ENCODE results near the gene NXT2. TPM values are rescaled to one million over a fixed set of nuclear protein-coding genes. Genes with fewer than 3 reads are reported as not detected.

Gene NXT2
- total RNA-seq, 5 donors from 2014 or later (not counting 1 experiment from before 2014, with no cell fraction given): 6.4 to 7.9 (median 6.9) TPM

- no CpG with 5 or more reads among the region's 1 CpG for WGBS (ENCODE audit: insufficient coverage)
- Mint-ChIP-seq H3K27ac (no peak overlapping the region), H3K4me1 (no peaks in the 10 kb centered on the region), H3K9me3 (no peaks in the 10 kb centered on the region), H3K27me3 (peaks cover 37 to 44% of the 10 kb centered on the region in 2 donors), H3K4me3 (no peak overlapping the region), H3K36me3 (no peaks in the 10 kb centered on the region)
- Histone ChIP-seq H3K4me1 (ENCODE audit: control insufficient read depth in 1 of 2, extremely low read depth in 1 of 2, insufficient read depth in 2 of 2, low read length in 2 of 2) (no peaks in the 10 kb centered on the region), H3K9me3 (no peaks in the 10 kb centered on the region), H3K36me3 (ENCODE audit: control insufficient read depth in 2 of 2, extremely low read depth in 1 of 2, insufficient read depth in 1 of 2, low read length in 1 of 2) (no peaks in the 10 kb centered on the region), H3K27ac (ENCODE audit: low read length) (no peak overlapping the region), H3K27me3 (replicated peaks in 1 of 2; ENCODE audit: control insufficient read depth in 2 of 2, extremely low read depth in 1 of 2, insufficient read depth in 2 of 2, low read length in 1 of 2) (no peaks in the 10 kb centered on the region), H3K4me3 (ENCODE audit: control insufficient read depth in 1 of 2, extremely low read depth in 1 of 2, low read length in 1 of 2) (no peak overlapping the region)
- DNase-seq (no peak), ATAC-seq (replicated peaks in 1 of 4) (no peak)
- CTCF ChIA-PET: no interaction called here
- POLR2A ChIA-PET: no interaction called here
These were observed 25.5 kb upstream of the NXT2 start for GRCh38 chrX:109511113-109511512.

- no peak for ATAC-seq (replicated peaks in 1 of 4)
- Histone ChIP-seq H3K27me3 (replicated peaks in 1 of 2; ENCODE audit: control insufficient read depth in 2 of 2, extremely low read depth in 1 of 2, insufficient read depth in 2 of 2, low read length in 1 of 2) (no peaks in the 10 kb centered on the region), H3K9me3 (no peaks in the 10 kb centered on the region), H3K27ac (ENCODE audit: low read length) (no peak overlapping the region), H3K4me1 (ENCODE audit: control insufficient read depth in 1 of 2, extremely low read depth in 1 of 2, insufficient read depth in 2 of 2, low read length in 2 of 2) (no peaks in the 10 kb centered on the region), H3K4me3 (ENCODE audit: control insufficient read depth in 1 of 2, extremely low read depth in 1 of 2, low read length in 1 of 2) (no peak overlapping the region), H3K36me3 (ENCODE audit: control insufficient read depth in 2 of 2, extremely low read depth in 1 of 2, insufficient read depth in 1 of 2, low read length in 1 of 2) (no peaks in the 10 kb centered on the region)
- Mint-ChIP-seq H3K27ac (no peak overlapping the region), H3K27me3 (peaks cover 13 to 32% of the 10 kb centered on the region in 2 donors), H3K9me3 (no peaks in the 10 kb centered on the region), H3K4me3 (no peak overlapping the region), H3K4me1 (no peaks in the 10 kb centered on the region), H3K36me3 (no peaks in the 10 kb centered on the region)
- WGBS (ENCODE audit: insufficient coverage): no CpG with 5 or more reads among the region's 1 CpG
- DNase-seq: no peak
- ChIA-PET CTCF (no interaction called here), POLR2A (no interaction called here)
These were observed 17.6 kb upstream of the NXT2 start for GRCh38 chrX:109519001-109519400.

- no CpG with 5 or more reads among the region's 1 CpG for WGBS (ENCODE audit: insufficient coverage)
- Histone ChIP-seq H3K9me3 (no peaks in the 10 kb centered on the region), H3K36me3 (ENCODE audit: control insufficient read depth in 2 of 2, extremely low read depth in 1 of 2, insufficient read depth in 1 of 2, low read length in 1 of 2) (no peaks in the 10 kb centered on the region), H3K4me3 (ENCODE audit: control insufficient read depth in 1 of 2, extremely low read depth in 1 of 2, low read length in 1 of 2) (no peak overlapping the region), H3K4me1 (ENCODE audit: control insufficient read depth in 1 of 2, extremely low read depth in 1 of 2, insufficient read depth in 2 of 2, low read length in 2 of 2) (peaks cover 2% of the 10 kb centered on the region in 2 experiments), H3K27me3 (replicated peaks in 1 of 2; ENCODE audit: control insufficient read depth in 2 of 2, extremely low read depth in 1 of 2, insufficient read depth in 2 of 2, low read length in 1 of 2) (peaks cover 0 to 3% of the 10 kb centered on the region in 2 experiments), H3K27ac (ENCODE audit: low read length) (no peak overlapping the region)
- Mint-ChIP-seq H3K4me3 (no peak overlapping the region), H3K4me1 (peaks cover 6 to 25% (median 11%) of the 10 kb centered on the region in 3 donors), H3K27me3 (peaks cover 12 to 26% of the 10 kb centered on the region in 2 donors), H3K9me3 (peaks cover 0 to 2% (median 0%) of the 10 kb centered on the region in 3 donors), H3K27ac (no peak overlapping the region), H3K36me3 (no peaks in the 10 kb centered on the region)
- CTCF ChIA-PET: no interaction called here
- DNase-seq (no peak), ATAC-seq (replicated peaks in 1 of 4) (no peak)
- POLR2A ChIA-PET: no interaction called here
These were observed 3.6 kb upstream of the NXT2 start for GRCh38 chrX:109533005-109533404.

GRCh38 chrX:109533631-109534030 is 3.0 kb upstream of the NXT2 start:
- CTCF ChIA-PET: no interaction called here
- Mint-ChIP-seq H3K36me3 (no peaks in the 10 kb centered on the region), H3K4me3 (no peak overlapping the region), H3K27ac (peak overlapping the region in 1 of 2 donors; percentile 36), H3K27me3 (peaks cover 11 to 26% of the 10 kb centered on the region in 2 donors), H3K4me1 (peaks cover 6 to 25% (median 12%) of the 10 kb centered on the region in 3 donors), H3K9me3 (peaks cover 0 to 2% (median 0%) of the 10 kb centered on the region in 3 donors)
- no CpG with 5 or more reads among the region's 2 CpGs for WGBS (ENCODE audit: insufficient coverage)
- no peak overlapping the region for H3K4me3 ChIP-seq (ENCODE audit: control insufficient read depth in 1 of 2, extremely low read depth in 1 of 2, low read length in 1 of 2)
- DNase-seq (no peak), ATAC-seq (replicated peaks in 1 of 4) (no peak)
- no peaks in the 10 kb centered on the region for H3K36me3 ChIP-seq (ENCODE audit: control insufficient read depth in 2 of 2, extremely low read depth in 1 of 2, insufficient read depth in 1 of 2, low read length in 1 of 2)
- H3K27me3 ChIP-seq (replicated peaks in 1 of 2; ENCODE audit: control insufficient read depth in 2 of 2, extremely low read depth in 1 of 2, insufficient read depth in 2 of 2, low read length in 1 of 2): peaks cover 0 to 3% of the 10 kb centered on the region in 2 experiments
- H3K9me3 ChIP-seq: no peaks in the 10 kb centered on the region
- POLR2A ChIA-PET: interaction anchor here in 1 of 2 donors (0.6 kb wide), 1 partner anchor 14 kb away, joined by 4 read pairs; no protein-coding TSS in a partner anchor
- no peak overlapping the region for H3K27ac ChIP-seq (ENCODE audit: low read length)
- peaks cover 2% of the 10 kb centered on the region in 2 experiments for H3K4me1 ChIP-seq (ENCODE audit: control insufficient read depth in 1 of 2, extremely low read depth in 1 of 2, insufficient read depth in 2 of 2, low read length in 2 of 2)

GRCh38 chrX:109534933-109535332 is 1.7 kb upstream of the NXT2 start:
- 88% methylated on average over 5 of the region's 10 CpGs for WGBS (ENCODE audit: insufficient coverage)
- H3K9me3 Mint-ChIP-seq: no peaks in the 10 kb centered on the region
- H3K27me3 ChIP-seq (replicated peaks in 1 of 2; ENCODE audit: control insufficient read depth in 2 of 2, extremely low read depth in 1 of 2, insufficient read depth in 2 of 2, low read length in 1 of 2): no peaks in the 10 kb centered on the region
- peaks cover 6 to 25% (median 12%) of the 10 kb centered on the region in 3 donors for H3K4me1 Mint-ChIP-seq
- ChIA-PET POLR2A (no interaction called here), CTCF (no interaction called here)
- no peaks in the 10 kb centered on the region for H3K36me3 ChIP-seq (ENCODE audit: control insufficient read depth in 2 of 2, extremely low read depth in 1 of 2, insufficient read depth in 1 of 2, low read length in 1 of 2)
- no peak overlapping the region for H3K4me3 ChIP-seq (ENCODE audit: control insufficient read depth in 1 of 2, extremely low read depth in 1 of 2, low read length in 1 of 2)
- peak overlapping the region in 1 of 3 donors; percentile 27 for H3K4me3 Mint-ChIP-seq
- H3K4me1 ChIP-seq (ENCODE audit: control insufficient read depth in 1 of 2, extremely low read depth in 1 of 2, insufficient read depth in 2 of 2, low read length in 2 of 2): peaks cover 2% of the 10 kb centered on the region in 2 experiments
- no peak for ATAC-seq (replicated peaks in 1 of 4)
- peaks cover 11 to 22% of the 10 kb centered on the region in 2 donors for H3K27me3 Mint-ChIP-seq
- no peak overlapping the region for H3K27ac ChIP-seq (ENCODE audit: low read length)
- H3K27ac Mint-ChIP-seq: no peak overlapping the region
- no peak for DNase-seq
- no peaks in the 10 kb centered on the region for H3K9me3 ChIP-seq
- no peaks in the 10 kb centered on the region for H3K36me3 Mint-ChIP-seq

GRCh38 chrX:109535578-109535977 is 1.1 kb upstream of the NXT2 start:
- DNase-seq: no peak
- WGBS (ENCODE audit: insufficient coverage): 100% methylated on average over 3 of the region's 8 CpGs

More at GRCh38 chrX:109535578-109535977, 1.1 kb upstream of the NXT2 start:
- ATAC-seq (replicated peaks in 1 of 4): no peak
- Mint-ChIP-seq H3K36me3 (no peaks in the 10 kb centered on the region), H3K4me3 (peak overlapping the region in 1 of 3 donors; percentile 27), H3K9me3 (no peaks in the 10 kb centered on the region), H3K4me1 (peaks cover 6 to 25% (median 12%) of the 10 kb centered on the region in 3 donors), H3K27me3 (peaks cover 11 to 22% of the 10 kb centered on the region in 2 donors), H3K27ac (peak overlapping the region in 1 of 2 donors; percentile 59)
- CTCF ChIA-PET: no interaction called here
- Histone ChIP-seq H3K36me3 (ENCODE audit: control insufficient read depth in 2 of 2, extremely low read depth in 1 of 2, insufficient read depth in 1 of 2, low read length in 1 of 2) (no peaks in the 10 kb centered on the region), H3K27me3 (replicated peaks in 1 of 2; ENCODE audit: control insufficient read depth in 2 of 2, extremely low read depth in 1 of 2, insufficient read depth in 2 of 2, low read length in 1 of 2) (no peaks in the 10 kb centered on the region), H3K4me3 (ENCODE audit: control insufficient read depth in 1 of 2, extremely low read depth in 1 of 2, low read length in 1 of 2) (no peak overlapping the region), H3K27ac (ENCODE audit: low read length) (no peak overlapping the region), H3K9me3 (no peaks in the 10 kb centered on the region), H3K4me1 (ENCODE audit: control insufficient read depth in 1 of 2, extremely low read depth in 1 of 2, insufficient read depth in 2 of 2, low read length in 2 of 2) (peaks cover 2% of the 10 kb centered on the region in 2 experiments)
- POLR2A ChIA-PET: no interaction called here

All from T-cell (primary cell).